Type B pancreatic cell (in vitro differentiated cells): ENCODE results near the gene DNAJB8. TPM values are rescaled to one million over a fixed set of nuclear protein-coding genes. Genes with fewer than 3 reads are reported as not detected.

ENCODE experiments used
- DNase-seq: peaks from one replicate; pipeline ENCODE4 v3.0.0; 2021; ENCODE audit warnings: mixed read lengths; ENCODE audit not compliant: unreplicated experiment; ENCODE audit errors: extremely low spot score
- H3K27ac Mint-ChIP-seq: 2 replicates; pipeline ENCODE4 v1.8.0; 2021; ENCODE audit warnings: mild to moderate bottlenecking, mixed read lengths
- H3K27me3 Mint-ChIP-seq: 2 replicates; pipeline ENCODE4 v1.8.0; 2021; ENCODE audit warnings: mixed read lengths
- H3K36me3 Mint-ChIP-seq: 2 replicates; pipeline ENCODE4 v1.8.0; 2021; ENCODE audit warnings: mixed read lengths
- H3K4me1 Mint-ChIP-seq: one replicate; pipeline ENCODE4 v1.8.0; 2021; ENCODE audit warnings: mixed read lengths; ENCODE audit not compliant: unreplicated experiment
- H3K4me3 Mint-ChIP-seq: 2 replicates; pipeline ENCODE4 v1.8.0; 2021; ENCODE audit warnings: mild to moderate bottlenecking, mixed read lengths
- H3K9me3 Mint-ChIP-seq: 2 replicates; pipeline ENCODE4 v1.8.0; 2021; ENCODE audit warnings: mixed read lengths
- CTCF ChIP-seq: fragments of 200-600 bp; sonication (generic); conservative IDR thresholded peaks from 2 replicates; pipeline ENCODE4 v1.5.0; 2021; ENCODE audit warnings: antibody characterized with exemption, mild to moderate bottlenecking
- total RNA-seq: library from RNA; stranded (reverse); gene quantifications from 2 replicates; pipeline ENCODE4 v1.2.1, GENCODE V29; 2021; ENCODE audit warnings: low replicate concordance

Gene DNAJB8
- total RNA-seq, 1 donor from 2014 or later: not detected

DNA sequence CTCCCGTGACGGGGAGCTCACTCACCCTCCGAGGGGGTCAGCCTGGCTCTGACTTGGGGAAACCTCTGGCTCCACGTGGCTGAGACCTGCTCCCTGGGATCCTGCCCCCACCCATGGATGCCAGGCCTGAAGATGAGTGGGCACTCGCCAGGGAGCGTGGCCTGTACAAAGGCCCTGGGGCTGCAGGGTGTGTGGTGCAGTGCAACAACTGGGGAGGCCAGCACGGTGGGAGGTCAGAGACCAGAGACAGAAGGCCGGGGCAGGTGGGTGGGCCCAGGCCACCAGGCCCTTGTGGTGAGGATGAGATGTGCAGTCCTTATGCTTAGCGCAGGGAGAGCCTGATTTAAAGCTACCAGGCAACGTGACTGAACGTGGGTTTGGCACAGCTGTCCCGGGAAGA, 5.0 kb downstream of the DNAJB8 start:
- TF ChIP-seq CTCF: no peak
- H3K9me3 Mint-ChIP-seq: no peaks in the 10 kb centered on the region
- peaks cover 4% of the 10 kb centered on the region for H3K4me1 Mint-ChIP-seq

GRCh38 chr3:128459461-128459820, 7.2 kb downstream of the DNAJB8 start:
- Mint-ChIP-seq H3K4me1 (peaks cover 4% of the 10 kb centered on the region), H3K4me3 (no peak overlapping the region), H3K27ac (no peak overlapping the region), H3K9me3 (no peaks in the 10 kb centered on the region), H3K36me3 (no peaks in the 10 kb centered on the region), H3K27me3 (peaks cover 32% of the 10 kb centered on the region)
- TF ChIP-seq CTCF: no peak
- DNase-seq: no peak

More for the DNA sequence above, 5.0 kb downstream of the DNAJB8 start:
- DNase-seq: no peak
- Mint-ChIP-seq H3K36me3 (no peaks in the 10 kb centered on the region), H3K4me3 (no peak overlapping the region), H3K27ac (no peak overlapping the region), H3K27me3 (peaks cover 36% of the 10 kb centered on the region)

DNA sequence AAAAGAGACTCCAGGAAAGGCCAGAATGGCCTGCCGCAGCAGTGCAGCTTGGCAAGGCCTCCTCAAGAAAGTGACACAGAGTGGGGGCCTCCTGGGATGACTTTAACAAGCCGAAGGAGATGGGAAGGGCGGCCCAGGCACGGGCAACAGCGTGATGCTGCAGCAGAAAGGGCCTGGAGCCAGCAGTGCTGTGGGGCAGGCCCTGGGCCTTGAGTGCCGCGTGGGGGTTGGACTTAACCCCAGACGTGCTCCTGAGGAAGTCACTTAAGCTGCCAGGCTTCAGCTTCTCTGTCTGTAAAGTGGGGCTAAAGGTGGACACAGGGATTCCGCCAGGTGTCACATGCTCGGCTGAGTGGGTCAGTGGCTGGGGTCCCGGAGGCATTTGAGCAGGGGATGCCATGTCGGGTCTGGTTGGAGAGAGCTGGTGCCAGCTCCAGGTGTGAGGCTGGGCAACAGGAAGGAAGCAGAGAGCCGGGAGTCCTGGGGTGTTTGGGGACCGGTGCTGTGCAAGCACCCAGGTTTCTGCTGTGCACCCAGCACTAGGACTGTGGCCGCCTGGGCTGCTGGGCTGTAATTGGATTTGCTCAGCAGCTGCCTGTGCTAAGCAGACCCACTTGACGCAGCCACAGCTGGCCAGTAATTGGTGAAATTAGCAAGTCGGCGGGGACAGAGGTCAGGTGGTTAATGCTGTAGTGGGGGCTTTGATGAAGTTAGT, 7.8 kb downstream of the DNAJB8 start:
- H3K27me3 Mint-ChIP-seq: peaks cover 28% of the 10 kb centered on the region
- peaks cover 4% of the 10 kb centered on the region for H3K4me1 Mint-ChIP-seq
- H3K27ac Mint-ChIP-seq: no peak overlapping the region
- no peaks in the 10 kb centered on the region for H3K36me3 Mint-ChIP-seq
- TF ChIP-seq CTCF: no peak
- H3K4me3 Mint-ChIP-seq: no peak overlapping the region
- no peaks in the 10 kb centered on the region for H3K9me3 Mint-ChIP-seq
- no peak for DNase-seq

DNA sequence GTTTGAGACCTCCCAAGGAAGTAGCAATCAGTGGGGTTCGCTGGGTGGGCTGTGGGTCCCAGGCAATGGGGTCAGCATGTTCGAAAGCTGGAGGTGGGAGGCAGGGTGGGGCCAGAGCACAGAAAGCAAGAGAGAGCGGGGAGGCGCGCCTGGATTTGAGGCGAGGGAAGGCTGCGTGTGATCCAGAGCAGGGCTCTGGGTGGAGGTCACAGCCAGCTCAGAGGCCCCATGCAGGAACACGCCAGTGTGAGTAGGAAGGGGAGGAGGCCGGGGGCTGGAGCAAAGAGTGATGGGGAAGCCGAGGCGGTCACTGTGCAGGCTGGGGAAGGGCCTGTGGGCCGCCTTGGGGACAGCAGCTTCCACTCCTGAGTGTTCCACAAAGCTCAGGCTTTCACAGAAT, 8.8 kb downstream of the DNAJB8 start:
- no peak for TF ChIP-seq CTCF
- Mint-ChIP-seq H3K36me3 (no peaks in the 10 kb centered on the region), H3K4me3 (no peak overlapping the region), H3K27ac (no peak overlapping the region), H3K4me1 (peaks cover 4% of the 10 kb centered on the region), H3K27me3 (peaks cover 28% of the 10 kb centered on the region), H3K9me3 (no peaks in the 10 kb centered on the region)
- no peak for DNase-seq

- no peaks in the 10 kb centered on the region for H3K9me3 Mint-ChIP-seq
- peak; percentile 28 for TF ChIP-seq CTCF
- H3K4me3 Mint-ChIP-seq: no peak overlapping the region
- H3K27me3 Mint-ChIP-seq: peaks cover 28% of the 10 kb centered on the region
- no peaks in the 10 kb centered on the region for H3K36me3 Mint-ChIP-seq
- peaks cover 4% of the 10 kb centered on the region for H3K4me1 Mint-ChIP-seq
- H3K27ac Mint-ChIP-seq: no peak overlapping the region
- no peak for DNase-seq
Observed at GRCh38 chr3:128456776-128457715, 9.6 kb downstream of the DNAJB8 start.
